Stimulated activated CD8-positive, alpha-beta memory T cell treated with anti-CD3 and anti-CD28 coated beads, Interleukin-4, amount 100 ng/mL, for 4 hours (primary cell): ENCODE measurements around the gene POFUT2.

Source experiments
- DNase-seq, 2 donors: peaks; one replicate each; pipeline ENCODE4 v3.0.0-alpha.2; 2020; ENCODE audit warnings: low read depth in 2 of 2, low spot score in 1 of 2

POFUT2 gene

GRCh38 chr21:45264146-45264911 lies 23.4 kb downstream of the POFUT2 start:
- no peak for DNase-seq

- no peak for DNase-seq
These were observed 24.2 kb downstream of the POFUT2 start for GRCh38 chr21:45263534-45263933.

GRCh38 chr21:45262616-45263015 lies 25.1 kb downstream of the POFUT2 start:
- DNase-seq = no peak

- no peak for DNase-seq
These were observed 25.6 kb downstream of the POFUT2 start for GRCh38 chr21:45262041-45262581.

- DNase-seq = no peak
These were observed 26.6 kb downstream of the POFUT2 start for GRCh38 chr21:45261093-45261492.

GRCh38 chr21:45260191-45260825 lies 27.4 kb downstream of the POFUT2 start:
- no peak for DNase-seq

- no peak for DNase-seq
These were observed 28.4 kb downstream of the POFUT2 start for GRCh38 chr21:45259206-45259840.

GRCh38 chr21:45258466-45258865 lies 29.2 kb downstream of the POFUT2 start:
- no peak for DNase-seq

GRCh38 chr21:45257673-45258341 lies 29.9 kb downstream of the POFUT2 start:
- no peak for DNase-seq

GRCh38 chr21:45256912-45257672 lies 30.6 kb downstream of the POFUT2 start:
- no peak for DNase-seq

GRCh38 chr21:45256021-45256911 lies 31.4 kb downstream of the POFUT2 start:
- DNase-seq = no peak

GRCh38 chr21:45255381-45256020 lies 32.2 kb downstream of the POFUT2 start:
- no peak for DNase-seq

GRCh38 chr21:45254460-45254930 lies 33.2 kb downstream of the POFUT2 start:
- no peak for DNase-seq

GRCh38 chr21:45253633-45254459 lies 33.8 kb downstream of the POFUT2 start:
- no peak for DNase-seq

GRCh38 chr21:45253180-45253579 lies 34.5 kb downstream of the POFUT2 start:
- DNase-seq = no peak

GRCh38 chr21:45252448-45252925 lies 35.2 kb downstream of the POFUT2 start:
- DNase-seq = no peak

GRCh38 chr21:45251635-45252447 lies 35.9 kb downstream of the POFUT2 start:
- no peak for DNase-seq
